ENCODE measurements around the gene TCF12.

TCF12 gene

GRCh38 chr15:57057134-57057930, 138.9 kb downstream of the TCF12 start:
- DNase-seq = no peak

- DNase-seq = no peak
Measured at GRCh38 chr15:57059026-57059660, 140.7 kb downstream of the TCF12 start.

- no peak for DNase-seq
Measured at GRCh38 chr15:57060799-57061198, 142.4 kb downstream of the TCF12 start.

GRCh38 chr15:57061281-57061680, 142.8 kb downstream of the TCF12 start:
- no peak for DNase-seq

- DNase-seq = no peak
Measured at GRCh38 chr15:57061696-57062095, 143.3 kb downstream of the TCF12 start.

DNA sequence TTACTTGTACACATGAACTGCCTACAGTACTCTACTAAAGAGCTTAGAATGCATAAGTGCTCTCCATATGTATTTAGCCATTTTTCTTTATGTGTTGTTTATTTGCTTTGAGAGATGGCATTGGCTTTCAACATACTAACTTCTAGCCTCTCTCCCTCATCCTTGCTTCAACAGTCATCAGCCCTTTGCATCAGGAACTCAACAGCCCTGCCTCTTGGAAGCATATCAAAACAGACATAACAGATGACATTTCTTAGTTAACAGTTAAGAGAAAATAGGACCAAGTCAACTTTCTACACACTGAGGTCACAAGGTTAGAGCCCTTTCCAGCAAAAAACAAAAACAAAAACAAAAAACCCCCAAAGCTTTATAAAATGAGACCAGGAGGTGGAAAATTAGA, 145.6 kb downstream of the TCF12 start:
- no peak for DNase-seq

- DNase-seq = no peak
Measured at GRCh38 chr15:57069423-57069822, 151.0 kb downstream of the TCF12 start.

DNA sequence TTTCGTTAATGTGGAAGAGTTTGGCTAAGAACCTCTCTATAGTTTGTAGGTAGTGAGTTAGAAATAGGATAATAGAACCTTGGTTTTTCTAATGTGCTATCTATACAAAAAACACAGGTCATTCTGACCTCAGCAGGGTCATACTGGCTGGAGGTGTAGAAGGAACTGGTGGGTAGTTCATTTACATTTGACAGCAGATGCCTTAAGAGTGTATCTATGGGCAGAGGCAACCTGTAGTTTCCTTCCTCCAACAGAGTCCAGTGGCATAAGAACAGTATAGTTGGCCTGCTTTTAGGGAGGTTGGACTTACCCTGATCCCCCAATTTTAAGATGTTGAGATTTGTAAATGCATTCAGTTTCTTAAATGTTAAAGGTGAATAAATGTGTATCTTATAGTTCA, 152.2 kb downstream of the TCF12 start:
- no peak for DNase-seq

- DNase-seq = peak; percentile 64 to 71
Measured at GRCh38 chr15:57079446-57079845, 161.0 kb downstream of the TCF12 start.

DNA sequence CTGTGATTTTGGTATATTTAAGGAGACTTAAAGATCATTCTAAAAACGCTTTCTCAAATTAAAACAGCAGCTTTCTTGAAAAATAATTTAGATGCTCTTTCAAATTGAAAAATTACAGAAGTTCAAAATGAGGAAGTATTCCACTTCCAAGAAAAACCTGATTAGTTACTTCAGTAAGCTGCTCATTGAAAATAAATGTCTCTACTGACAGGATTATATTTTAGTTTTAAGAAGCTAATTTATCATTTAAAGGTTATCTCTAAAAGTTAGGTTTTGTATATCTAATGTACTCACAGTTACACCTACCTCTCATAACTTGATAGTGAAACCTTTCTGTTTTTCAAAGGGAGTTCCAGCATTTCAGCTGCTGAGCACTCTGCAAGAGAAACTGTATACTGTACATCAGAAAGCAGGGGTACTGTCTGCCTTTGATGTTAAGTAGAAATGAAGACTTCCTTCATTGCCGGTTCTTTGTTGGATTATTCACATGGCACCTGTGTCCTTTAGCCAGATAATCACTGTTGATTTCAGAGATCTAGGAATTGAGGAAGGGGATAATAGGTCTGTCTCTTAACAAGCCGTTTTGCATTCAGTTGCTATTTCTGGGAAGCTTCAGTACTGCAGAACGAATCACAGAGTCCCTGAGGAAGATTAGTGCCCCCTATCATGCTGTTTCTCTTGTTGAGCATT, 161.6 kb downstream of the TCF12 start:
- peak; percentile 50 to 54 for DNase-seq

DNA sequence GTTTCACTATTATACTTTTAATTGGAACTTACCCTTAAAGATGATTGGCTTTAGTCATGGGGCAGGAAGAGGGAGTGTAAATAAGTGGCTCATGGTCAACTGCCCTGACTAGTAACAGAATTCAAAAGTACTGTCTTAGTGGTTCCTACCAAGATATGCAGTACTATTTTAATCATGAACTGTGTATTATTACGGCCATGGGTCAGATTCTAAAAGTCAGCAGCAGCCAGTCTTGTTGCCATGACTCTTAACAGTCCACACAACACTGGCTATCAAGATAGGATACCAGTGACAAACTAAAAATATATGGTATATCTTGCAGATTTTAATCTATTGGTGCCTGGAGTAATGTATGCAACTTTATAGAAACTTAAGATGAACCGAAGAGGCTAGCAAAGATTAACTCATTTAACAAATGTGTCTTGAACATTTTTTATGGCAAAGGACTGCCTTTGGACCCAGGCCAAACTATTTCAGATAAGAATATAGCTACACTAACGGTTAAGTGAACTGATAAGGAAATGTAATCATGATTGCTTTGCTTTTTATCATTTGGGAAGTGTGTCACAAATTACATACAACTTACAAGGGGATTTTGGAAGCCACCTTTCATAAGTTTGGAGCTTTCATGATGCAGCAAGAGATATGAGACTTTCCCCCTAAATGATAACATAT, 163.7 kb downstream of the TCF12 start:
- DNase-seq = no peak

GRCh38 chr15:57084192-57084591, 165.7 kb downstream of the TCF12 start:
- no peak for DNase-seq

DNA sequence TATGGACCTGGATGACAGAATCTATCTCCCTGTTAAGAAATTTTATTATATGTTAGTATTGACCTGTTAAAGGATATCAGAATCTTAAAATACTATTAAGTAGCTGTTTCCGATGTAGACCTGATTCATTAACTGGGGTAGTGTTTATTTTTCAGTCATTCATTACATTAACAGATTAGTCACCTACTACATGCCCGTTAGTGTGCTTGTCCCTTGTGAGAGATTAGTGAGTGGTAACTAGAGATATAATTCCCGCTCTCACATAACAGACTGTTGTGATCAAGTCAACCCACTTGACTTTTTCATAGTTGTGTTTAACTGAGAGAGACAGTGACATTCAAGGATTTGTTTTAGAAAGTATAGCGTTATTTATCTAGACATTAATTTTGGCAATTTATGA, 166.8 kb downstream of the TCF12 start:
- DNase-seq = no peak

GRCh38 chr15:57086857-57087427, 168.5 kb downstream of the TCF12 start:
- DNase-seq = no peak

- no peak for DNase-seq
Measured at GRCh38 chr15:57089815-57090495, 171.5 kb downstream of the TCF12 start.

GRCh38 chr15:57090496-57090859, 172.0 kb downstream of the TCF12 start:
- no peak for DNase-seq

GRCh38 chr15:57091636-57092035, 173.2 kb downstream of the TCF12 start:
- no peak for DNase-seq

GRCh38 chr15:57092252-57092651, 173.8 kb downstream of the TCF12 start:
- no peak for DNase-seq

DNA sequence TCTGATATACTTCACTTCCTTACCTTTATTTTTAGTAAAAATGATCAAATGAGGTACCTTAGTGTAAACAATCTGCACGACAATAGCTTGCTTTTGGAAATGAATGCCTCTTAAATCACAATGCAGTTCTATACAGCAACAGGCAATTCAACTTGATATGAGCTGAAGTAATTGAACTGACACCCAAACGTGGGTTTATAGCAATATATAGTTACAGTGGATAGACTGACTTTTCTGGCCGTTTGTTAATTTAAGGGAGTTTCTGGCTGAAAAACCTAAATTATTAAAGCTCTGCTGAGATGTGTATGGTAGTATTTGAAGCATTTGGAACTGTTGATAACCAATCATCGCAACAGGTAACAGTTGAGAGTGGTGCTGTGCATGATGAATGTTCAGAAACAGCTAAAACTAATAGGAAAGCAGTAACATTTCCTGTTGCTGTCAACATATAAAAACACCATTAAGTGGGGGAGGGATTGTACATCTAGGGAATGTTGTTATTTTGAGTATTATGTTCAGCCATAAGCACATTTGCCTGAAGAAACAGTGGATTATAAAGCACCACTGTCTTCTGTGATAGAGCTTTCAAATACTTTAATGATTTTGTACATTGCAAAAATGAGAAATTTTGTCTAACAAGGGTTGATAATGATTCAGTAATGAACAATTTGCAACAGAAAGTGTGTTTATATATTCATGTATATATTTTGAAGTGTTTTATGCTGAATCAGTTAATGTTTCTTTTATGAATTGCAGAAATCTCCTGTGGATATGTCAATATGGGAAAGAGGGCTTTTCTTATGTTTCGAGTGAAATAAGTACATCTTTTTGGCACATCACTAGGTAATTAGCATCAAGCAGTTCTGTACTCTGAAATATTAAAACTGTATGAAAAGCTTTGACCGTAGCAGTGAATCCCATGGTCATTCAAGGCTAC, 176.1 kb downstream of the TCF12 start:
- DNase-seq = no peak

DNA sequence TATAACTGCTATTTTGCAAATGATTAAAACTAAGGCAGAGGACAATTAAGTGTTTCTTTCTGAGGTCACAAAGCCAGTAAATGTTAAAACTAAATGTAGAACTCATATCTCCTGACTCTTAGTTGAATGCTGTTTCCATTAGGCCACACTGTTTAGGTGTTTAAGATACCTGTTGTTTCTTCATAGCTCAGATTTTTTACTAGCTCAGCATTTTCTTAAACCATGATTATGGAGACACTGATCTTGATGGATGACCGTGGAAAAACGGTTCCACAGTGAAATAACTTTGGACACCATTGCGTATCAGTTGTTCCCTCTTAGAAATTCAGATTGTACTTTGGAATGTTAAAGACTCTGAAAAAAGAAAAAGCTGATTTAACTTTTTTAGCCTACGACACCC, 177.5 kb downstream of the TCF12 start:
- no peak for DNase-seq

- DNase-seq = no peak
Measured at GRCh38 chr15:57097246-57097645, 178.8 kb downstream of the TCF12 start.
